GM12891 (cell line): ENCODE measurements around the gene LTA4H.

Experiments used
- POLR2A ChIP-seq: IDR thresholded peaks from 2 replicates; pipeline ENCODE4 v1.6.1; 2011; ENCODE audit warnings: low read depth, low read length, control low read depth
- POLR2AphosphoS5 ChIP-seq: IDR thresholded peaks from 2 replicates; pipeline ENCODE4 v1.6.1; 2011; ENCODE audit warnings: low read depth, low read length, control low read depth

GRCh38 chr12:96014943-96015599, 20.3 kb downstream of the LTA4H start:
- TF ChIP-seq POLR2AphosphoS5 = no peak
- no peak for TF ChIP-seq POLR2A
